ENCODE data around the gene USP37. TPM values are rescaled to one million over a fixed set of nuclear protein-coding genes. Genes with fewer than 3 reads are reported as not detected.

The USP37 gene
- total and polyA plus RNA-seq, 2 of the 13 experiments (the other 11 are each of a cell fraction or from before 2014, with no cell fraction given): 6.5 to 30.6 TPM

DNA sequence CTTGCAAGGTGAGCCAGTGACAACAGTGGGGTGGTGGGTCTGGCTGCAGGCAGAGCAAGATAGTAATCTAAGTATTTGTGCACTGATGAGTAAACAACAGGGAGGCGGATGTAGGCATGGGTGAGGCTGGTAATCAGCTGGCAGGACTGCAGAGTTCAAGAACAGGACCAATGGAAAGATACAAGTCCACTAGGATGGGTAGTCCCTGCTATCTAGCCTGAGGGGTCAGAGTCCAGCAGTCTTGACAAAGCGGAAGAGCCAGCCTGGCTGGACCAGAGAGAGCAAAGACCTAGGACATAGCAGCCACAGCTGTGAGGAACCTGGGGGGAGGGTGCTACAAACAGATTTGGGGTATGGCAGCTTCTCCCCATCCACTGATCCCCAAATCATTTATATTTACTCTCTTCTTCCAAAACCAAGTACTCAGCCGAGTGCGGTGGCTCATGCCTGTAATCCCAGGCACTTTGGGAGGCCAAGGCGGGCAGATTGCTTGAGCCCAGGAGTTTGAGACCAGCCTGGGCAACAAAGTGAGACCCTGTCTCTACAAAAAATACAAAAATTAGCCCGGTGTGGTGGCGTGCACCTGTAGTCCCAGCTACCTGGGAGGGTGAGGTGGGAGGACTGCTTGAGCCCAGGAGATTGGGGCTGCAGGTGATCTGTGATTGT is 123.3 kb downstream of the USP37 start (continued):
- TF ChIP-seq, protein P1, sequence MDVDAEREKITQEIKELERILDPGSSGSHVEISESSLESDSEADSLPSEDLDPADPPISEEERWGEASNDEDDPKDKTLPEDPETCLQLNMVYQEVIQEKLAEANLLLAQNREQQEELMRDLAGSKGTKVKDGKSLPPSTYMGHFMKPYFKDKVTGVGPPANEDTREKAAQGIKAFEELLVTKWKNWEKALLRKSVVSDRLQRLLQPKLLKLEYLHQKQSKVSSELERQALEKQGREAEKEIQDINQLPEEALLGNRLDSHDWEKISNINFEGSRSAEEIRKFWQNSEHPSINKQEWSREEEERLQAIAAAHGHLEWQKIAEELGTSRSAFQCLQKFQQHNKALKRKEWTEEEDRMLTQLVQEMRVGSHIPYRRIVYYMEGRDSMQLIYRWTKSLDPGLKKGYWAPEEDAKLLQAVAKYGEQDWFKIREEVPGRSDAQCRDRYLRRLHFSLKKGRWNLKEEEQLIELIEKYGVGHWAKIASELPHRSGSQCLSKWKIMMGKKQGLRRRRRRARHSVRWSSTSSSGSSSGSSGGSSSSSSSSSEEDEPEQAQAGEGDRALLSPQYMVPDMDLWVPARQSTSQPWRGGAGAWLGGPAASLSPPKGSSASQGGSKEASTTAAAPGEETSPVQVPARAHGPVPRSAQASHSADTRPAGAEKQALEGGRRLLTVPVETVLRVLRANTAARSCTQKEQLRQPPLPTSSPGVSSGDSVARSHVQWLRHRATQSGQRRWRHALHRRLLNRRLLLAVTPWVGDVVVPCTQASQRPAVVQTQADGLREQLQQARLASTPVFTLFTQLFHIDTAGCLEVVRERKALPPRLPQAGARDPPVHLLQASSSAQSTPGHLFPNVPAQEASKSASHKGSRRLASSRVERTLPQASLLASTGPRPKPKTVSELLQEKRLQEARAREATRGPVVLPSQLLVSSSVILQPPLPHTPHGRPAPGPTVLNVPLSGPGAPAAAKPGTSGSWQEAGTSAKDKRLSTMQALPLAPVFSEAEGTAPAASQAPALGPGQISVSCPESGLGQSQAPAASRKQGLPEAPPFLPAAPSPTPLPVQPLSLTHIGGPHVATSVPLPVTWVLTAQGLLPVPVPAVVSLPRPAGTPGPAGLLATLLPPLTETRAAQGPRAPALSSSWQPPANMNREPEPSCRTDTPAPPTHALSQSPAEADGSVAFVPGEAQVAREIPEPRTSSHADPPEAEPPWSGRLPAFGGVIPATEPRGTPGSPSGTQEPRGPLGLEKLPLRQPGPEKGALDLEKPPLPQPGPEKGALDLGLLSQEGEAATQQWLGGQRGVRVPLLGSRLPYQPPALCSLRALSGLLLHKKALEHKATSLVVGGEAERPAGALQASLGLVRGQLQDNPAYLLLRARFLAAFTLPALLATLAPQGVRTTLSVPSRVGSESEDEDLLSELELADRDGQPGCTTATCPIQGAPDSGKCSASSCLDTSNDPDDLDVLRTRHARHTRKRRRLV (CRISPR knock-in tag; IDR thresholded peaks at IDR 0.05): peak; percentile 28; the same call in 1 of the 2 replicates
- TF ChIP-seq ZSCAN12 (CRISPR knock-in tag; IDR thresholded peaks at IDR 0.05): no peak
- peak; percentile 99 for TF ChIP-seq ZNF792 (CRISPR knock-in tag; IDR thresholded peaks at IDR 0.05)
- TF ChIP-seq CREM (IDR thresholded peaks at IDR 0.05): peak; percentile 85; the same call in 1 of the 2 replicates
- no peak for TF ChIP-seq CREM (CRISPR knock-in tag; IDR thresholded peaks at IDR 0.05)
- TF ChIP-seq ZNF335 (CRISPR knock-in tag; IDR thresholded peaks at IDR 0.05): peak; percentile 67; the same call in 1 of the 2 replicates
- TF ChIP-seq, protein P2, sequence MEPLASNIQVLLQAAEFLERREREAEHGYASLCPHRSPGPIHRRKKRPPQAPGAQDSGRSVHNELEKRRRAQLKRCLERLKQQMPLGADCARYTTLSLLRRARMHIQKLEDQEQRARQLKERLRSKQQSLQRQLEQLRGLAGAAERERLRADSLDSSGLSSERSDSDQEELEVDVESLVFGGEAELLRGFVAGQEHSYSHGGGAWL (CRISPR knock-in tag; IDR thresholded peaks at IDR 0.05): peak; percentile 56; the same call in 1 of the 2 replicates
- peak; percentile 95 for TF ChIP-seq IRF2 (CRISPR knock-in tag; IDR thresholded peaks at IDR 0.05)
- no peak for TF ChIP-seq ZNF44 (CRISPR knock-in tag; IDR thresholded peaks at IDR 0.05)
- TF ChIP-seq, protein P3, sequence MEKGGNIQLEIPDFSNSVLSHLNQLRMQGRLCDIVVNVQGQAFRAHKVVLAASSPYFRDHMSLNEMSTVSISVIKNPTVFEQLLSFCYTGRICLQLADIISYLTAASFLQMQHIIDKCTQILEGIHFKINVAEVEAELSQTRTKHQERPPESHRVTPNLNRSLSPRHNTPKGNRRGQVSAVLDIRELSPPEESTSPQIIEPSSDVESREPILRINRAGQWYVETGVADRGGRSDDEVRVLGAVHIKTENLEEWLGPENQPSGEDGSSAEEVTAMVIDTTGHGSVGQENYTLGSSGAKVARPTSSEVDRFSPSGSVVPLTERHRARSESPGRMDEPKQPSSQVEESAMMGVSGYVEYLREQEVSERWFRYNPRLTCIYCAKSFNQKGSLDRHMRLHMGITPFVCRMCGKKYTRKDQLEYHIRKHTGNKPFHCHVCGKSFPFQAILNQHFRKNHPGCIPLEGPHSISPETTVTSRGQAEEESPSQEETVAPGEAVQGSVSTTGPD (CRISPR knock-in tag; IDR thresholded peaks at IDR 0.05): peak; percentile 84
- no peak for TF ChIP-seq TRIM24 (CRISPR knock-in tag; IDR thresholded peaks at IDR 0.05)
- TF ChIP-seq PHF21A (CRISPR knock-in tag; IDR thresholded peaks at IDR 0.05): peak; percentile 99
- TF ChIP-seq, protein P4, sequence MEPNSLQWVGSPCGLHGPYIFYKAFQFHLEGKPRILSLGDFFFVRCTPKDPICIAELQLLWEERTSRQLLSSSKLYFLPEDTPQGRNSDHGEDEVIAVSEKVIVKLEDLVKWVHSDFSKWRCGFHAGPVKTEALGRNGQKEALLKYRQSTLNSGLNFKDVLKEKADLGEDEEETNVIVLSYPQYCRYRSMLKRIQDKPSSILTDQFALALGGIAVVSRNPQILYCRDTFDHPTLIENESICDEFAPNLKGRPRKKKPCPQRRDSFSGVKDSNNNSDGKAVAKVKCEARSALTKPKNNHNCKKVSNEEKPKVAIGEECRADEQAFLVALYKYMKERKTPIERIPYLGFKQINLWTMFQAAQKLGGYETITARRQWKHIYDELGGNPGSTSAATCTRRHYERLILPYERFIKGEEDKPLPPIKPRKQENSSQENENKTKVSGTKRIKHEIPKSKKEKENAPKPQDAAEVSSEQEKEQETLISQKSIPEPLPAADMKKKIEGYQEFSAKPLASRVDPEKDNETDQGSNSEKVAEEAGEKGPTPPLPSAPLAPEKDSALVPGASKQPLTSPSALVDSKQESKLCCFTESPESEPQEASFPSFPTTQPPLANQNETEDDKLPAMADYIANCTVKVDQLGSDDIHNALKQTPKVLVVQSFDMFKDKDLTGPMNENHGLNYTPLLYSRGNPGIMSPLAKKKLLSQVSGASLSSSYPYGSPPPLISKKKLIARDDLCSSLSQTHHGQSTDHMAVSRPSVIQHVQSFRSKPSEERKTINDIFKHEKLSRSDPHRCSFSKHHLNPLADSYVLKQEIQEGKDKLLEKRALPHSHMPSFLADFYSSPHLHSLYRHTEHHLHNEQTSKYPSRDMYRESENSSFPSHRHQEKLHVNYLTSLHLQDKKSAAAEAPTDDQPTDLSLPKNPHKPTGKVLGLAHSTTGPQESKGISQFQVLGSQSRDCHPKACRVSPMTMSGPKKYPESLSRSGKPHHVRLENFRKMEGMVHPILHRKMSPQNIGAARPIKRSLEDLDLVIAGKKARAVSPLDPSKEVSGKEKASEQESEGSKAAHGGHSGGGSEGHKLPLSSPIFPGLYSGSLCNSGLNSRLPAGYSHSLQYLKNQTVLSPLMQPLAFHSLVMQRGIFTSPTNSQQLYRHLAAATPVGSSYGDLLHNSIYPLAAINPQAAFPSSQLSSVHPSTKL (CRISPR knock-in tag; IDR thresholded peaks at IDR 0.05): peak; percentile 99
- peak; percentile 69; the same call in 1 of the 2 replicates for TF ChIP-seq ZNF12 (CRISPR knock-in tag; IDR thresholded peaks at IDR 0.05)
- no peak for TF ChIP-seq NRL (CRISPR knock-in tag; IDR thresholded peaks at IDR 0.05; ENCODE audit: borderline replicate concordance)
- TF ChIP-seq, protein P5, sequence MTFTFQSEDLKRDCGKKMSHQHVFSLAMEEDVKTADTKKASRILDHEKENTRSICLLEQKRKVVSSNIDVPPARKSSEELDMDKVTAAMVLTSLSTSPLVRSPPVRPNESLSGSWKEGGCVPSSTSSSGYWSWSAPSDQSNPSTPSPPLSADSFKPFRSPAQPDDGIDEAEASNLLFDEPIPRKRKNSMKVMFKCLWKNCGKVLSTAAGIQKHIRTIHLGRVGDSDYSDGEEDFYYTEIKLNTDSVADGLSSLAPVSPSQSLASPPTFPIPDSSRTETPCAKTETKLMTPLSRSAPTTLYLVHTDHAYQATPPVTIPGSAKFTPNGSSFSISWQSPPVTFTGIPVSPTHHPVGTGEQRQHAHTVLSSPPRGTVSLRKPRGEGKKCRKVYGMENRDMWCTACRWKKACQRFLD (CRISPR knock-in tag; IDR thresholded peaks at IDR 0.05; ENCODE audit: borderline replicate concordance): peak; percentile 85; the same call in 1 of the 2 replicates
- TF ChIP-seq, protein P6, sequence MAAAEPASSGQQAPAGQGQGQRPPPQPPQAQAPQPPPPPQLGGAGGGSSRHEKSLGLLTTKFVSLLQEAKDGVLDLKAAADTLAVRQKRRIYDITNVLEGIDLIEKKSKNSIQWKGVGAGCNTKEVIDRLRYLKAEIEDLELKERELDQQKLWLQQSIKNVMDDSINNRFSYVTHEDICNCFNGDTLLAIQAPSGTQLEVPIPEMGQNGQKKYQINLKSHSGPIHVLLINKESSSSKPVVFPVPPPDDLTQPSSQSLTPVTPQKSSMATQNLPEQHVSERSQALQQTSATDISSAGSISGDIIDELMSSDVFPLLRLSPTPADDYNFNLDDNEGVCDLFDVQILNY (CRISPR knock-in tag; conservative IDR thresholded peaks at IDR 0.05): no peak

All from HepG2 (cell line).